Mesothelial cell of epicardium (in vitro differentiated cells): Measurements from ENCODE around the gene TYW1. TPM values are rescaled to one million over a fixed set of nuclear protein-coding genes. Genes with fewer than 3 reads are reported as not detected.
"Not testable (repeated sequence)": the region's sequence is repeated elsewhere in the genome, so short reads cannot be mapped to it uniquely, and the experiment has no call there.

Experiments
- DNase-seq, 2 experiments: peaks; one replicate each; pipeline ENCODE4 v3.0.0; 2021; ENCODE audit warnings: low spot score in 2 of 2; ENCODE audit not compliant: unreplicated experiment in 2 of 2
- H3K27ac Mint-ChIP-seq: 2 replicates; pipeline ENCODE4 v1.8.0; 2021; ENCODE audit warnings: mixed read lengths
- H3K27me3 Mint-ChIP-seq: 2 replicates; pipeline ENCODE4 v1.8.0; 2021; ENCODE audit warnings: low read depth, mixed read lengths
- H3K36me3 Mint-ChIP-seq: 2 replicates; pipeline ENCODE4 v1.8.0; 2021; ENCODE audit warnings: mixed read lengths
- H3K4me1 Mint-ChIP-seq: 2 replicates; pipeline ENCODE4 v1.8.0; 2021; ENCODE audit warnings: mixed read lengths
- H3K4me3 Mint-ChIP-seq: 2 replicates; pipeline ENCODE4 v1.8.0; 2021; ENCODE audit warnings: mild to moderate bottlenecking, moderate library complexity, mixed read lengths
- H3K9me3 Mint-ChIP-seq: 2 replicates; pipeline ENCODE4 v1.8.0; 2021; ENCODE audit warnings: mixed read lengths
- total RNA-seq: library from RNA; stranded (reverse); gene quantifications from 3 replicates; pipeline ENCODE4 v1.2.1, GENCODE V29; 2021
- TF ChIP-seq, protein P1 (sequence below): fragments of 200-600 bp; sonication (generic); IDR thresholded peaks from one replicate; pipeline ENCODE4 v1.5.0; 2021; ENCODE audit warnings: antibody characterized with exemption; ENCODE audit not compliant: unreplicated experiment

The TYW1 gene
- total RNA-seq, 1 donor from 2014 or later: 20.4 TPM

DNA sequence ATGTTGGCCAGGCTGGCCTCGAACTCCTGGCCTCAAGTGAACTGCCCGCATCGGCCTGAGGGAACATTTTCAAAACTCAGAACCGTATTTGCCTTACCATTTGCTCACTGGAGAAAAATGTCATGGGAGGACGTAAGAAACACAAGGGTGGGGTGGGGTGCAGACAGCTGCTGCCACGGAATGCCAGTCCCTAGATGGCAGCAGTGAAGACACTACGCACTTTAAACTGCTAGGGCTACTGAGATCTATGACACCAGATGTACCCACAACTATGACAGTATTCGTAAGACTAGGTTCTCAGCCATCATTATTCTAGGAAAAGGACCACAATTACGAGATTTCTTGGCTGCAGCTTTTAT lies 2.0 kb upstream of the TYW1 start:
- H3K27me3 Mint-ChIP-seq, H3K9me3 Mint-ChIP-seq: not testable (repeated sequence)
- H3K4me1 Mint-ChIP-seq: peaks cover 13% of the 10 kb centered on the region
- H3K4me3 Mint-ChIP-seq: peak overlapping the region; percentile 100
- peak in 1 of 2 experiments; percentile 51 for DNase-seq
- peak overlapping the region; percentile 100 for H3K27ac Mint-ChIP-seq
- peaks cover 10% of the 10 kb centered on the region for H3K36me3 Mint-ChIP-seq

DNA sequence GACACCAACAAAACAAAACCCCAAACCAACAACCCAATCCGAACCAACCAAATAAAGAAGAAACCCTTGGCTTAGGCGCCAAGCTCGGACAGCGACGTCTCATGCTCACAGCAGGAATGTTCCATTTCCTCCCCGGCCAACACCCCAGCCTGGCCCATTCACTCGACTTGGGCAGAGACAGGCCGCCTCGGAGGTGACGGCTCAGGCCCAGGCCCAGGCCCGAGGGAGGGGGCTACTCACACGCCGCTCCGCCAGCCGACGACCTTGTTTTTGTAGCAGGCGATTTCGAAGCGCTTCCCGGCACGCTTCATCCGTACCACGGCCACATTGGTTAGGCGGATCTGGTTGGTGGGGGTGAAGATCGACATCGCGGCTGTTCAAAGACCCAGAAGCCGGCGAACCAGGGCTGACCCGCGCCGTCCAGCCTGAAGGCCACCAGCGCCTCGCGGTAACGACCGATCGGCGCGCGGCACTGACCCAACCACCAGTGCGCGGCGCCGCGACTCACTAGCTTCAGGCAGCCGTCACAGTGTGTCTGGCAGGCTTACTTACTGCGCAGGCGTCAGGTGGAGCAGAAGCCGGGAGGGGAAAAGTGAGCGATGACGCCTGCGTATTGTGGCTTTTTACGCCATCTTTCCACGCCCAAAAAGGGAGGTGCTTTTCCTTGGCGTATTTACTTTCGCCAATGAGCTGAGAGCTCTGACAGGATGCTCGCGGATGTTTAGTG lies 1.4 kb upstream of the TYW1 start, which contains the start of gene SBDS:
Gene SBDS (minus strand): TSS at position 537 of the 727 bp plus-strand sequence. CDS start 169 bp downstream, at position 368.
- Mint-ChIP-seq H3K36me3 (peaks cover 10% of the 10 kb centered on the region), H3K27ac (peak within 1 kb of the TSS; percentile 100), H3K4me1 (peaks cover 13% of the 10 kb centered on the region), H3K4me3 (peak within 1 kb of the TSS; percentile 100)
- H3K9me3 Mint-ChIP-seq, H3K27me3 Mint-ChIP-seq: not testable (repeated sequence)
- DNase-seq: peak; percentile 85 to 90

DNA sequence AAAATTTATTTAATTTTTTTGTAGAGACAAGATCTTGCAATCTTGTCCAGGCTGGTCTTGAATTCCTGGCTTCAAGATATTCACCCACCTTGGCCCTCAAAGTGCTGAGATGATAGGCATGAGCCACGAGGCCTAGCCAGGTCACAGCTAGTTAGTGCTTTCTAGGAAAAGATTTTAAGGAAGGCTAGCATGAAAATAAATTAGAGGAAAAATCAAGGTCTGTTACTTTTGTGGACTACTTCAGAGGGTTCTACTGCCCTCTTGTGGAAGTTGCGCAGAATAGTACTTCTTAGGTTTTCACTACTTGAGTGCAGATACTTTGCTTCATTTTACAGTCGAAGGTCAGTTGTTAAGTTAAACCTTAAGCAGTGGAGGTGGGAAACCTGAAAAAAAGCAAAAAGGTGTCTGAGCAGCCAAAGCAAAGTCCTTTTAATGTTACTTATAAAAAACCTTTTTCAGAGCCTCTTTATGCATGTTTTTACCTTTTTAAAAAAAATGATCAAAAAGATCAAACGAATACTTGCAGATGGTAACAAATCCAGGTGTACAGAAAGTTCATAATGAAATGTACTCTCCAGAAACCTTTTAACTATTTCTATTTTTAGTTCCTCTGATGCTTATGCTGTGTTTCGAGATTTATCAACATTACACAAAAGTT lies 4.1 kb downstream of the TYW1 start:
- H3K27me3 Mint-ChIP-seq, H3K27ac Mint-ChIP-seq, H3K4me3 Mint-ChIP-seq, DNase-seq, H3K4me1 Mint-ChIP-seq, H3K36me3 Mint-ChIP-seq, H3K9me3 Mint-ChIP-seq: not testable (repeated sequence)
- TF ChIP-seq, protein P1, sequence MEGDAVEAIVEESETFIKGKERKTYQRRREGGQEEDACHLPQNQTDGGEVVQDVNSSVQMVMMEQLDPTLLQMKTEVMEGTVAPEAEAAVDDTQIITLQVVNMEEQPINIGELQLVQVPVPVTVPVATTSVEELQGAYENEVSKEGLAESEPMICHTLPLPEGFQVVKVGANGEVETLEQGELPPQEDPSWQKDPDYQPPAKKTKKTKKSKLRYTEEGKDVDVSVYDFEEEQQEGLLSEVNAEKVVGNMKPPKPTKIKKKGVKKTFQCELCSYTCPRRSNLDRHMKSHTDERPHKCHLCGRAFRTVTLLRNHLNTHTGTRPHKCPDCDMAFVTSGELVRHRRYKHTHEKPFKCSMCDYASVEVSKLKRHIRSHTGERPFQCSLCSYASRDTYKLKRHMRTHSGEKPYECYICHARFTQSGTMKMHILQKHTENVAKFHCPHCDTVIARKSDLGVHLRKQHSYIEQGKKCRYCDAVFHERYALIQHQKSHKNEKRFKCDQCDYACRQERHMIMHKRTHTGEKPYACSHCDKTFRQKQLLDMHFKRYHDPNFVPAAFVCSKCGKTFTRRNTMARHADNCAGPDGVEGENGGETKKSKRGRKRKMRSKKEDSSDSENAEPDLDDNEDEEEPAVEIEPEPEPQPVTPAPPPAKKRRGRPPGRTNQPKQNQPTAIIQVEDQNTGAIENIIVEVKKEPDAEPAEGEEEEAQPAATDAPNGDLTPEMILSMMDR: peak; percentile 47

DNA sequence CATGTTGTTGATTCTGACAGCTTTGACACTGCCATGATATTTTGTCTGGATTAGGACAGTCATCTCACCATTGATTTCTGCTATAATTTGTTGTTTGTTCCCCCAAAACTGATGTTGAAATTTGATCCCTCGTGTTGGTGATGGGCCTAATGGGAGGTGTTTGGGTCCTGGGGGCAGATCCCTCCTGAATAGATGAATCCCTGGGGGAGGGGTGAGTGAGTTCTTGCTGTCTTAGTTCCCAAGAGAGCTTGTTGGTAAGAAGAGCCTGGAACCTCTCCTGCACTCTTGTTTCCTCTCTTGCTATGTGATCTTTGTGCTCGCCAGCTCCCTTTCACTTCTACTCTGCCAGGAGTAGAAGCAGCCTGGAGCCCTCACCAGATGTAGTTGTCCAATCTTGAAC lies 7.5 kb downstream of the TYW1 start:
- H3K27me3 Mint-ChIP-seq: not testable (repeated sequence)

DNA sequence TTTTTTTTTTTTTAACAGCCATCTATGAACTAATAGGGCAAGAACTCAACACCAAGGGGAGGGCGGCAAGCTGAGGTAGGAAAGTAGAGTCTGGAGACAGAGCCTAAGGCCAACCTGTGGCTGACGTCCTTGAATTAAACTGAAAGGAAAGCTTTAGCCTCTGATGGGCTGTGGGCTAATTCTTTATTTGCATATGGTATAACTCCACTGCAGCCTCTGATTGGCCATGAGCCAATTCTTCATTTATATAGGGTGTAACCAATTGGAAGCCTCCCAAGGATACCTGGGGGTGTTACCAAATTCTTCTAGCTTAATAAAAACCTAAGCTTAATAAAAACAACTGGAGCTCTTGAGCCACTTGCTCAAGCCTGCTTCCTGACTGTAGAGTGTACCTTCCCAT lies 10.3 kb downstream of the TYW1 start:
- Mint-ChIP-seq H3K4me1 (no peaks in the 10 kb centered on the region), H3K27ac (no peak overlapping the region), H3K4me3 (no peak overlapping the region), H3K36me3 (peaks cover 36% of the 10 kb centered on the region), H3K27me3 (no peaks in the 10 kb centered on the region), H3K9me3 (no peaks in the 10 kb centered on the region)
- no peak for DNase-seq
- TF ChIP-seq, protein P1: no peak

More for the DNA sequence above, 7.5 kb downstream of the TYW1 start:
- not testable (repeated sequence) for H3K9me3 Mint-ChIP-seq, H3K4me1 Mint-ChIP-seq, H3K4me3 Mint-ChIP-seq, DNase-seq, H3K27ac Mint-ChIP-seq
- H3K36me3 Mint-ChIP-seq: peaks cover 28% of the 10 kb centered on the region

DNA sequence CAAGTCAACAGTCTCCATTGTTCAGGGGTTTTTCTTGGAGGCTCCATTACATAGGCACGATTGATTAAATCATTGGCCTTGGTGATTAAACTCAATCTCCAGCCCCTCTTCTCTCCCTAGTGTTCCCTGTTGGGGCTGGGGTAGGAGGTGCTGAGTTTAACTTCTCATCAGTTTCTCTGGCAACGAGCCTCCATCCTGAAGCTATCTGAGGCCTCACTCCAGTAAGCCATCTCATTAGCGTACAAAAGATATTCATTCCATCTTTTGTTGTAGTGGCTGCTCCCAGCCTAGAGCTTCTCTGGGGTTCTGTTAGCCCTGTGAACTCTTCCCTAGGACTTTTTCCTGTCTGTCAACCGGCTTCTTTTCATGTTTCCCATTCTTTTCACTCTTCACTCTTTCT lies 11.6 kb downstream of the TYW1 start:
- H3K27ac Mint-ChIP-seq: no peak overlapping the region
- H3K4me1 Mint-ChIP-seq: no peaks in the 10 kb centered on the region
- H3K27me3 Mint-ChIP-seq: no peaks in the 10 kb centered on the region
- no peak for DNase-seq
- TF ChIP-seq, protein P1: no peak
- H3K9me3 Mint-ChIP-seq: no peaks in the 10 kb centered on the region
- H3K4me3 Mint-ChIP-seq: no peak overlapping the region
- peaks cover 36% of the 10 kb centered on the region for H3K36me3 Mint-ChIP-seq

DNA sequence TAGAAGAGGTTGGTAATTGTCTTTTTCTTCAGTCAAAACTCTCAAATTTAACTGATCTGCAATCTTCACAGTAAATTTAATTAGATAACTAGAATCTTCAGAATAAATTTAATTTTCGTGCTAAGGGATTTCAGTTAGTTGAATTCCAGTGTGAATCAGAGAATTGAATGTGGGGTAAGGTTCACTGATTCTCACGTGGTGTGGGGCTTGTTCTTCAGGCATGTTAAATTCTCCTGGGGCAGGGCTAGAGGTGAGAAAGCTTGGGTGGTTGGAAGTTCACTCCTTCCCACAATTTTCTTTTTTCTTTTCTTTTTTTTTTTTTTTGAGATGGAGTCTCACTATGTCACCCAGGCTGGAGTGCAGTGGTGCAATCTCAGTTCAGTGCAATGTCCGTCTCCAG lies 13.0 kb downstream of the TYW1 start:
- H3K36me3 Mint-ChIP-seq: peaks cover 41% of the 10 kb centered on the region
- H3K27ac Mint-ChIP-seq, H3K4me1 Mint-ChIP-seq, H3K4me3 Mint-ChIP-seq, DNase-seq, H3K9me3 Mint-ChIP-seq, H3K27me3 Mint-ChIP-seq: not testable (repeated sequence)

DNA sequence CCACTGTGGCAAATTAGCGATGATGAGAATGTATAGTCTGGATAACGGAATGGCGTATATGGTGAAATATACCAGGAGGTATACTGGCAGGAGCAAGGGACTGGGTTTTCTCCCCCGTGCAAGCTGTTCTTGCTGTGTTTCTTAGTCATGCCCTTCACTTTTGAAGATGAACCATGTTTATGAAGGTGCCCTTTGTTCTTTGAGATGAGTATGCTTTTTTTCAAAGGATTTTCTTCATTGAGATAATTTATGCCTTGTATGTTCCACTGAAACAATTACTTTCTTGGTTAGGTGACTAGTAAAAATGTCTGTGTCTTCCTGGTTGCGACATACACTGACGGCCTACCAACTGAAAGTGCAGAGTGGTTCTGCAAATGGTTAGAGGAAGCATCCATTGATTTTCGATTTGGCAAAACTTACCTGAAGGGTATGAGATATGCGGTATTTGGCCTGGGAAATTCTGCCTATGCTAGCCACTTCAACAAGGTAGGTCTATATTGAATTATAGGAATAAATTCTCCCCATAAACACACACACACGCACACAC lies 17.5 kb downstream of the TYW1 start:
- peaks cover 35% of the 10 kb centered on the region for H3K36me3 Mint-ChIP-seq
- H3K27ac Mint-ChIP-seq, H3K4me3 Mint-ChIP-seq, H3K4me1 Mint-ChIP-seq, H3K27me3 Mint-ChIP-seq, DNase-seq, H3K9me3 Mint-ChIP-seq: not testable (repeated sequence)

DNA sequence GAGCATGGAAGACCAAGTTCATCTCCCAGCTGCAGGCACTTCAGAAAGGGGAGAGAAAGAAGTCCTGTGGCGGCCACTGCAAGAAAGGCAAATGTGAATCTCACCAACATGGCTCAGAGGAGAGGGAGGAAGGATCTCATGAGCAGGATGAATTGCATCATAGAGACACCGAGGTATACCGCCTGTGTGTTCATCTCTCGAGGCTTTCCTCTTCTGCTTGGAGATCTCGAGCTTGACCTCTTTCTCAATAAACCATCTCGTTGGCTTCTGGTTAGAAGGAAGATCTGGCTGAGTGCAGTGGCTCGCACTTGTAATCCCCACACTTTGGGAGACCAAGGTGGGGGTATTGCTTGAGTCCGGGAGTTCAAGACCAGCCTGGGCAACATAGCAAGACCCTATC lies 21.3 kb downstream of the TYW1 start:
- H3K4me1 Mint-ChIP-seq, H3K4me3 Mint-ChIP-seq, H3K9me3 Mint-ChIP-seq, DNase-seq, H3K27me3 Mint-ChIP-seq, H3K27ac Mint-ChIP-seq: not testable (repeated sequence)
- peaks cover 47% of the 10 kb centered on the region for H3K36me3 Mint-ChIP-seq
